Caco-2 (cell line): ENCODE data around the gene CFB. TPM values are rescaled to one million over a fixed set of nuclear protein-coding genes. Genes with fewer than 3 reads are reported as not detected.

ENCODE experiments used
- BruUV-seq: library from RNA; stranded (reverse); fragments of 400-500 nt; replicated peaks from 2 replicates; lab custom pipeline; 2021; lab: Mats Ljungman, UMichigan
- CTCF ChIA-PET: fragments of 300-600 bp; sonication (Branson Sonifier 250); formaldehyde crosslinking; loops from one replicate; lab custom pipeline; 2022; ENCODE audit warnings: antibody characterized with exemption; lab: Charles Lee
- POLR2A ChIA-PET: fragments of 300-600 bp; sonication (Branson Sonifier 250); formaldehyde crosslinking; loops from one replicate; lab custom pipeline; 2022; ENCODE audit warnings: antibody characterized with exemption; lab: Charles Lee
- DNase-seq, 2 experiments: peaks; one replicate each; pipeline versions ENCODE4 v3.0.0 to v3.0.0-alpha.2; 2020 to 2022
- H3K27me3 ChIP-seq: replicated peaks from 2 replicates; pipeline ENCODE4 v1.6.0; 2011; ENCODE audit warnings: low read length; ENCODE audit not compliant: control insufficient read depth, insufficient read depth
- H3K36me3 ChIP-seq: 2 replicates; pipeline ENCODE4 v1.5.1; 2011; ENCODE audit warnings: low read length; ENCODE audit not compliant: control insufficient read depth, insufficient read depth
- H3K4me1 ChIP-seq: fragments of 250-450 bp; sonication (Bioruptor Pico); 2 replicates; pipeline ENCODE4 v1.5.1; 2020; ENCODE audit warnings: mild to moderate bottlenecking
- H3K4me3 ChIP-seq: 2 replicates; pipeline ENCODE4 v1.5.1; 2011; ENCODE audit warnings: low read depth, mild to moderate bottlenecking, control low read depth, low read length
- H3K9me3 ChIP-seq: fragments of 250-450 bp; sonication (Bioruptor Pico); 2 replicates; pipeline ENCODE4 v1.5.1; 2020; ENCODE audit warnings: mild to moderate bottlenecking, moderate library complexity
- H3K27ac Mint-ChIP-seq: one replicate; pipeline ENCODE4 v1.8.0; 2022; ENCODE audit warnings: mixed read lengths; ENCODE audit not compliant: unreplicated experiment
- H3K27me3 Mint-ChIP-seq: one replicate; pipeline ENCODE4 v1.8.0; 2022; ENCODE audit warnings: mixed read lengths; ENCODE audit not compliant: insufficient read depth, unreplicated experiment
- H3K36me3 Mint-ChIP-seq: one replicate; pipeline ENCODE4 v1.8.0; 2022; ENCODE audit warnings: mild to moderate bottlenecking, mixed read lengths; ENCODE audit not compliant: insufficient read depth, unreplicated experiment
- H3K4me1 Mint-ChIP-seq: one replicate; pipeline ENCODE4 v1.8.0; 2022; ENCODE audit warnings: low read depth, mixed read lengths; ENCODE audit not compliant: unreplicated experiment
- H3K4me3 Mint-ChIP-seq: one replicate; pipeline ENCODE4 v1.8.0; 2022; ENCODE audit warnings: mild to moderate bottlenecking, moderate library complexity, mixed read lengths; ENCODE audit not compliant: unreplicated experiment
- H3K9me3 Mint-ChIP-seq: one replicate; pipeline ENCODE4 v1.8.0; 2022; ENCODE audit warnings: mixed read lengths; ENCODE audit not compliant: unreplicated experiment
- CTCF ChIP-seq, 2 experiments: fragments of 200-600 bp in 1 of 2; IDR thresholded peaks; 1 replicate in 1 of 2; 2 replicates in 1 of 2; pipeline versions ENCODE4 v1.5.1 to v1.8.0; 2011 to 2022; ENCODE audit warnings: antibody characterized with exemption in 1 of 2, control low read depth in 1 of 2, inconsistent platforms in 1 of 2, low read depth in 1 of 2, low read length in 1 of 2, mild to moderate bottlenecking in 1 of 2, moderate library complexity in 1 of 2; ENCODE audit not compliant: insufficient read depth in 1 of 2, severe bottlenecking in 1 of 2, unreplicated experiment in 1 of 2
- intact Hi-C: fragments of 100-400 bp; cut with micrococcal nuclease; formaldehyde crosslinking; loops from one replicate; pipeline ENCODE4 v1.10.0; 2022; ENCODE audit not compliant: unreplicated experiment
- total RNA-seq: library from RNA; stranded (reverse); gene quantifications from 2 replicates; pipeline ENCODE4 v1.2.3, GENCODE V29; 2022

The CFB gene
- total RNA-seq, 1 experiment from 2014 or later, result 32.1 TPM

- BruUV-seq, result no TSS peak
- POLR2A ChIA-PET, result interaction anchor here (0.5 kb wide), 1 partner anchor 197 kb away, joined by 4 read pairs; no protein-coding TSS in a partner anchor
- no peak for DNase-seq
These were observed 3.0 kb downstream of the CFB start for GRCh38 chr6:31948753-31949413.

GRCh38 chr6:31949926-31950548 lies 4.1 kb downstream of the CFB start:
- no peaks in the 10 kb centered on the region for H3K9me3 ChIP-seq
- Mint-ChIP-seq H3K27me3 (no peaks in the 10 kb centered on the region), H3K36me3 (peaks cover 51% of the 10 kb centered on the region), H3K27ac (no peak overlapping the region), H3K4me3 (no peak overlapping the region), H3K4me1 (peaks cover 43% of the 10 kb centered on the region), H3K9me3 (no peaks in the 10 kb centered on the region)
- H3K4me1 ChIP-seq, result peaks cover 25% of the 10 kb centered on the region
- ChIA-PET POLR2A (no interaction called here), CTCF (interaction anchor here (1.3 kb wide), 1 partner anchor 44 kb away, joined by 5 read pairs; no protein-coding TSS in a partner anchor)
- no TSS peak for BruUV-seq
- peaks cover 7% of the 10 kb centered on the region for H3K36me3 ChIP-seq
- no peak for DNase-seq
- H3K4me3 ChIP-seq, result no peak overlapping the region
- intact Hi-C loops, result no loop called here
- H3K27me3 ChIP-seq, result no peaks in the 10 kb centered on the region
- no peak for TF ChIP-seq CTCF (IDR thresholded peaks at IDR 0.05; ENCODE audit: insufficient read depth in 1 of 2, low read depth in 1 of 2, low read length in 1 of 2, severe bottlenecking in 1 of 2, unreplicated experiment in 1 of 2)

More at GRCh38 chr6:31948753-31949413, 3.0 kb downstream of the CFB start:
- intact Hi-C loops, result no loop called here
- peaks cover 45% of the 10 kb centered on the region for H3K4me1 Mint-ChIP-seq
- peaks cover 39% of the 10 kb centered on the region for H3K36me3 Mint-ChIP-seq
- Histone ChIP-seq H3K9me3 (no peaks in the 10 kb centered on the region), H3K27me3 (no peaks in the 10 kb centered on the region), H3K4me1 (peaks cover 32% of the 10 kb centered on the region), H3K36me3 (peaks cover 7% of the 10 kb centered on the region), H3K4me3 (no peak overlapping the region)
- CTCF ChIA-PET, result interaction anchor here (0.6 kb wide), 1 partner anchor 85 kb away, joined by 4 read pairs; no protein-coding TSS in a partner anchor
- peak overlapping the region; percentile 94 for H3K27ac Mint-ChIP-seq
- no peaks in the 10 kb centered on the region for H3K27me3 Mint-ChIP-seq
- H3K4me3 Mint-ChIP-seq, result peak overlapping the region; percentile 14
- H3K9me3 Mint-ChIP-seq, result no peaks in the 10 kb centered on the region
- TF ChIP-seq CTCF (IDR thresholded peaks at IDR 0.05; ENCODE audit: insufficient read depth in 1 of 2, low read depth in 1 of 2, low read length in 1 of 2, severe bottlenecking in 1 of 2, unreplicated experiment in 1 of 2), result no peak

GRCh38 chr6:31952140-31952805 lies 6.4 kb downstream of the CFB start:
- Mint-ChIP-seq H3K4me1 (peaks cover 24% of the 10 kb centered on the region), H3K27ac (no peak overlapping the region), H3K27me3 (no peaks in the 10 kb centered on the region), H3K4me3 (no peak overlapping the region), H3K9me3 (no peaks in the 10 kb centered on the region), H3K36me3 (peaks cover 64% of the 10 kb centered on the region)
- BruUV-seq, result no TSS peak
- POLR2A ChIA-PET, result interaction anchor here (0.6 to 1.4 kb wide), 5 partner anchors 31 to 137 kb away, joined by 3 to 5 read pairs (median 3); partner anchors contain the start of genes EHMT2, HSPA1A, HSPA1L and NEU1
- no peaks in the 10 kb centered on the region for H3K27me3 ChIP-seq
- no peaks in the 10 kb centered on the region for H3K9me3 ChIP-seq
- H3K4me3 ChIP-seq, result no peak overlapping the region
- intact Hi-C loops, result loop anchor here (1.0 kb wide), 3 partner anchors 12 to 54 kb away; partner anchors contain the start of gene ZBTB12
- TF ChIP-seq CTCF (IDR thresholded peaks at IDR 0.05; ENCODE audit: insufficient read depth in 1 of 2, low read depth in 1 of 2, low read length in 1 of 2, severe bottlenecking in 1 of 2, unreplicated experiment in 1 of 2), result peak; percentile 70 to 91
- peaks cover 10% of the 10 kb centered on the region for H3K36me3 ChIP-seq
- CTCF ChIA-PET, result interaction anchor here (0.6 to 1.8 kb wide), 18 partner anchors 10 to 182 kb away, joined by 3 to 24 read pairs (median 4); partner anchors contain the start of genes DXO, EHMT2, LSM2 and NEU1
- DNase-seq, result peak; percentile 65 to 80
- H3K4me1 ChIP-seq, result peaks cover 7% of the 10 kb centered on the region
